SK-N-SH treated with all-trans-retinoic acid at 6 μM for 48 hours (cell line): ENCODE measurements around the gene RNF111.
A peak's percentile ranks its signal among the peaks of the same experiment; 100 is the strongest.

ENCODE experiments used
- ATAC-seq: fragments of 200-7000 bp; cut with Tn5 transposase; 3 replicates; pipeline ENCODE4 v1.9.1; 2020; ENCODE audit warnings: mild to moderate bottlenecking, moderate library complexity
- ARNTL ChIP-seq: fragments of 450-650 bp; formaldehyde crosslinking; IDR thresholded peaks from 2 replicates; pipeline ENCODE4 v1.5.0; 2020; ENCODE audit warnings: low read depth, mild to moderate bottlenecking, moderate library complexity, borderline replicate concordance
- BACH2 ChIP-seq: fragments of 250-450 bp; sonication (Bioruptor Pico); IDR thresholded peaks from 2 replicates; pipeline ENCODE4 v1.9.0; 2021; ENCODE audit warnings: mild to moderate bottlenecking, borderline replicate concordance
- CREB5 ChIP-seq: fragments of 250-450 bp; sonication (Bioruptor Pico); IDR thresholded peaks from 2 replicates; pipeline ENCODE4 v1.5.1; 2020; ENCODE audit warnings: low read depth, mild to moderate bottlenecking, moderate library complexity
- CSDC2 ChIP-seq: fragments of 250-450 bp; sonication (Bioruptor Pico); IDR thresholded peaks from 2 replicates; pipeline ENCODE4 v1.5.0; 2020; ENCODE audit warnings: mild to moderate bottlenecking, moderate library complexity
- ESRRG ChIP-seq: fragments of 250-450 bp; sonication (Bioruptor Pico); IDR thresholded peaks from 2 replicates; pipeline ENCODE4 v1.6.1; 2021; ENCODE audit warnings: mild to moderate bottlenecking
- GLIS3 ChIP-seq: fragments of 250-450 bp; sonication (Bioruptor Pico); IDR thresholded peaks from 2 replicates; pipeline ENCODE4 v1.5.0; 2020; ENCODE audit warnings: mild to moderate bottlenecking, moderate library complexity
- PATZ1 ChIP-seq: fragments of 250-450 bp; sonication (Bioruptor Pico); IDR thresholded peaks from 2 replicates; pipeline ENCODE4 v1.8.0; 2020; ENCODE audit warnings: mild to moderate bottlenecking, moderate library complexity, borderline replicate concordance
- POU6F1 ChIP-seq: fragments of 250-450 bp; sonication (Bioruptor Pico); IDR thresholded peaks from 2 replicates; pipeline ENCODE4 v1.8.0; 2021; ENCODE audit warnings: low read depth, mild to moderate bottlenecking, moderate library complexity, borderline replicate concordance
- PPARA ChIP-seq: fragments of 250-450 bp; sonication (Bioruptor Pico); IDR thresholded peaks from 2 replicates; pipeline ENCODE4 v1.5.0; 2020; ENCODE audit warnings: mild to moderate bottlenecking, borderline replicate concordance
- RARB ChIP-seq: fragments of 250-450 bp; sonication (Bioruptor Pico); IDR thresholded peaks from 2 replicates; pipeline ENCODE4 v1.8.0; 2021; ENCODE audit warnings: mild to moderate bottlenecking, moderate library complexity
- SNAI2 ChIP-seq: fragments of 250-450 bp; sonication (Bioruptor Pico); IDR thresholded peaks from 2 replicates; pipeline ENCODE4 v1.5.0; 2020; ENCODE audit warnings: mild to moderate bottlenecking, moderate library complexity
- TOX ChIP-seq: fragments of 250-450 bp; sonication (Bioruptor Pico); IDR thresholded peaks from 2 replicates; pipeline ENCODE4 v1.8.0; 2021; ENCODE audit warnings: mild to moderate bottlenecking, moderate library complexity, borderline replicate concordance
- ZC3H10 ChIP-seq: fragments of 250-450 bp; sonication (Bioruptor Pico); IDR thresholded peaks from 2 replicates; pipeline ENCODE4 v1.5.1; 2021; ENCODE audit warnings: mild to moderate bottlenecking, moderate library complexity
- ZFP3 ChIP-seq: fragments of 250-450 bp; sonication (Bioruptor Pico); IDR thresholded peaks from 2 replicates; pipeline ENCODE4 v1.5.0; 2020; ENCODE audit warnings: mild to moderate bottlenecking, moderate library complexity
- ZNF565 ChIP-seq: fragments of 450-650 bp; formaldehyde crosslinking; conservative IDR thresholded peaks from 2 replicates; pipeline ENCODE4 v1.5.0; 2020; ENCODE audit warnings: low read depth, mild to moderate bottlenecking, moderate library complexity
- ZNF70 ChIP-seq: fragments of 450-650 bp; formaldehyde crosslinking; IDR thresholded peaks from 2 replicates; pipeline ENCODE4 v1.5.0; 2020; ENCODE audit warnings: mild to moderate bottlenecking, moderate library complexity
- ZNF8 ChIP-seq: fragments of 450-650 bp; formaldehyde crosslinking; IDR thresholded peaks from 2 replicates; pipeline ENCODE4 v1.5.0; 2020; ENCODE audit warnings: mild to moderate bottlenecking, moderate library complexity
- TF ChIP-seq, protein P1 (sequence below): fragments of 250-450 bp; sonication (Bioruptor Pico); IDR thresholded peaks from 2 replicates; pipeline ENCODE4 v1.5.1; 2021; ENCODE audit warnings: mild to moderate bottlenecking, moderate library complexity
- TF ChIP-seq, protein P2 (sequence below): fragments of 250-450 bp; sonication (Bioruptor Pico); IDR thresholded peaks from 2 replicates; pipeline ENCODE4 v1.5.0; 2020; ENCODE audit warnings: mild to moderate bottlenecking, moderate library complexity

The RNF111 gene

GRCh38 chr15:58981808-58982475 lies 5.5 kb upstream of the RNF111 start:
- no peak for ATAC-seq
- TF ChIP-seq POU6F1 (CRISPR knock-in tag), result no peak
- TF ChIP-seq SNAI2, result no peak
- TF ChIP-seq ZFP3, result no peak
- TF ChIP-seq BACH2, result no peak
- no peak for TF ChIP-seq CREB5
- TF ChIP-seq RARB, result no peak

GRCh38 chr15:58983261-58983660 lies 4.2 kb upstream of the RNF111 start:
- no peak for ATAC-seq
- no peak for TF ChIP-seq TOX (CRISPR knock-in tag)
- TF ChIP-seq ZNF70, result no peak
- TF ChIP-seq CSDC2, result no peak
- TF ChIP-seq POU6F1 (CRISPR knock-in tag), result no peak
- TF ChIP-seq PATZ1, result no peak
- no peak for TF ChIP-seq ZNF565 (CRISPR knock-in tag)
- TF ChIP-seq, protein P1, sequence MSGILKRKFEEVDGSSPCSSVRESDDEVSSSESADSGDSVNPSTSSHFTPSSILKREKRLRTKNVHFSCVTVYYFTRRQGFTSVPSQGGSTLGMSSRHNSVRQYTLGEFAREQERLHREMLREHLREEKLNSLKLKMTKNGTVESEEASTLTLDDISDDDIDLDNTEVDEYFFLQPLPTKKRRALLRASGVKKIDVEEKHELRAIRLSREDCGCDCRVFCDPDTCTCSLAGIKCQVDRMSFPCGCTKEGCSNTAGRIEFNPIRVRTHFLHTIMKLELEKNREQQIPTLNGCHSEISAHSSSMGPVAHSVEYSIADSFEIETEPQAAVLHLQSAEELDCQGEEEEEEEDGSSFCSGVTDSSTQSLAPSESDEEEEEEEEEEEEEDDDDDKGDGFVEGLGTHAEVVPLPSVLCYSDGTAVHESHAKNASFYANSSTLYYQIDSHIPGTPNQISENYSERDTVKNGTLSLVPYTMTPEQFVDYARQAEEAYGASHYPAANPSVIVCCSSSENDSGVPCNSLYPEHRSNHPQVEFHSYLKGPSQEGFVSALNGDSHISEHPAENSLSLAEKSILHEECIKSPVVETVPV (CRISPR knock-in tag), result no peak
- TF ChIP-seq ARNTL, result no peak
- TF ChIP-seq ZC3H10, result no peak
- TF ChIP-seq ZFP3, result no peak
- TF ChIP-seq RARB, result no peak
- TF ChIP-seq PPARA (CRISPR knock-in tag), result no peak
- TF ChIP-seq SNAI2, result no peak

DNA sequence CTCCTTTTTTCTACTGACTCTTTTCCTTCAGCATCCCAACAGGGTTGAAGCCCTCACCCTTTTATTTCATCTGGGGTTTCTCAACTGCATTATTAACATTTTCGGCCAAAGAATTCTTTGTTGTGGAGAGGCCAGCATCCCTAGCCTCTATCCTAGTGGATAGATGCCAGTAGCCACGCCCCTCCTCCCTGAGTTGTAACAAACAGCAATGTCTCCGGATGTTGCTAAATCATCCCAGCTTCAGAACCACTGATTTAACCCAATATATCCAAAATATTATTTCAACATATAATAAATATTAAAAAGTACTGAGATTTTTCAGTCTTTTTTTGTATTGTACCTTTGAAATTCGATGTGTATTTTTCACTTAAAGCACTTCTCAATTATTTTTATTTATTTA lies 2.0 kb upstream of the RNF111 start:
- ATAC-seq, result no peak
- TF ChIP-seq ARNTL, result no peak
- TF ChIP-seq BACH2, result no peak
- TF ChIP-seq GLIS3, result no peak
- no peak for TF ChIP-seq CREB5
- TF ChIP-seq ZNF70, result no peak
- no peak for TF ChIP-seq RARB
- no peak for TF ChIP-seq ZNF565 (CRISPR knock-in tag)
- TF ChIP-seq ESRRG (CRISPR knock-in tag), result no peak
- TF ChIP-seq TOX (CRISPR knock-in tag), result no peak

- ATAC-seq, result 0 out of 3 replicates have a peak, but pooled peaks have one; percentile 6
- TF ChIP-seq, protein P1 (CRISPR knock-in tag), result no peak
- TF ChIP-seq RARB (no peak), ZFP3 (no peak), ZNF8 (CRISPR knock-in tag) (no peak), TOX (CRISPR knock-in tag) (no peak), ZC3H10 (no peak), SNAI2 (no peak), BACH2 (no peak), ZNF565 (CRISPR knock-in tag) (no peak), ARNTL (no peak), POU6F1 (CRISPR knock-in tag) (no peak)
- TF ChIP-seq, protein P2, sequence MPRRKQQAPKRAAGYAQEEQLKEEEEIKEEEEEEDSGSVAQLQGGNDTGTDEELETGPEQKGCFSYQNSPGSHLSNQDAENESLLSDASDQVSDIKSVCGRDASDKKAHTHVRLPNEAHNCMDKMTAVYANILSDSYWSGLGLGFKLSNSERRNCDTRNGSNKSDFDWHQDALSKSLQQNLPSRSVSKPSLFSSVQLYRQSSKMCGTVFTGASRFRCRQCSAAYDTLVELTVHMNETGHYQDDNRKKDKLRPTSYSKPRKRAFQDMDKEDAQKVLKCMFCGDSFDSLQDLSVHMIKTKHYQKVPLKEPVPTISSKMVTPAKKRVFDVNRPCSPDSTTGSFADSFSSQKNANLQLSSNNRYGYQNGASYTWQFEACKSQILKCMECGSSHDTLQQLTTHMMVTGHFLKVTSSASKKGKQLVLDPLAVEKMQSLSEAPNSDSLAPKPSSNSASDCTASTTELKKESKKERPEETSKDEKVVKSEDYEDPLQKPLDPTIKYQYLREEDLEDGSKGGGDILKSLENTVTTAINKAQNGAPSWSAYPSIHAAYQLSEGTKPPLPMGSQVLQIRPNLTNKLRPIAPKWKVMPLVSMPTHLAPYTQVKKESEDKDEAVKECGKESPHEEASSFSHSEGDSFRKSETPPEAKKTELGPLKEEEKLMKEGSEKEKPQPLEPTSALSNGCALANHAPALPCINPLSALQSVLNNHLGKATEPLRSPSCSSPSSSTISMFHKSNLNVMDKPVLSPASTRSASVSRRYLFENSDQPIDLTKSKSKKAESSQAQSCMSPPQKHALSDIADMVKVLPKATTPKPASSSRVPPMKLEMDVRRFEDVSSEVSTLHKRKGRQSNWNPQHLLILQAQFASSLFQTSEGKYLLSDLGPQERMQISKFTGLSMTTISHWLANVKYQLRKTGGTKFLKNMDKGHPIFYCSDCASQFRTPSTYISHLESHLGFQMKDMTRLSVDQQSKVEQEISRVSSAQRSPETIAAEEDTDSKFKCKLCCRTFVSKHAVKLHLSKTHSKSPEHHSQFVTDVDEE (CRISPR knock-in tag), result no peak
Measured at GRCh38 chr15:58987036-58987435, 427 bp upstream of the RNF111 start.
